Stimulated activated CD4-positive, alpha-beta T cell treated with anti-CD3 and anti-CD28 coated beads, TNF-alpha, amount 100 ng/mL, for 1 hour (primary cell): ENCODE measurements around the gene IZUMO1.

Experiments used
- DNase-seq, 3 donors: peaks; one replicate each; pipeline ENCODE4 v3.0.0-alpha.2; 2020; ENCODE audit warnings: low read depth in 3 of 3, low spot score in 1 of 3

IZUMO1 gene

DNA sequence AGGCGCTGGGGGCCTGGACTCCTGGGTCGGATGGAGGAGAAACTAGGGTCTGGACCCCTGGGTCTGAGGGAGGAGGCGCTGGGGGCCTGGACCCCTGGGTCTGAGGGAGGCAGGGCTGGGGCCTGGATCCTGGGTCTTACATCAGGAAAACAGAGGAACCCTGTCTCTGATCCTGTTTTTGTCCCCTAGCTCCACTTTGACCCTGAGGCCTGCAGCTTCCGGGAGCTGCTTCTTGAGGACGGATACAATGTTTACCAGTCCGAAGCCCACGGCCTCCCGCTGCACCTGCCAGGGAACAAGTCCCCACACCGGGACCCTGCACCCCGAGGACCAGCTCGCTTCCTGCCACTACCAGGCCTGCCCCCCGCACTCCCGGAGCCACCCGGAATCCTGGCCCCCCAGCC is 11.0 kb upstream of the IZUMO1 start:
- DNase-seq = no peak

DNA sequence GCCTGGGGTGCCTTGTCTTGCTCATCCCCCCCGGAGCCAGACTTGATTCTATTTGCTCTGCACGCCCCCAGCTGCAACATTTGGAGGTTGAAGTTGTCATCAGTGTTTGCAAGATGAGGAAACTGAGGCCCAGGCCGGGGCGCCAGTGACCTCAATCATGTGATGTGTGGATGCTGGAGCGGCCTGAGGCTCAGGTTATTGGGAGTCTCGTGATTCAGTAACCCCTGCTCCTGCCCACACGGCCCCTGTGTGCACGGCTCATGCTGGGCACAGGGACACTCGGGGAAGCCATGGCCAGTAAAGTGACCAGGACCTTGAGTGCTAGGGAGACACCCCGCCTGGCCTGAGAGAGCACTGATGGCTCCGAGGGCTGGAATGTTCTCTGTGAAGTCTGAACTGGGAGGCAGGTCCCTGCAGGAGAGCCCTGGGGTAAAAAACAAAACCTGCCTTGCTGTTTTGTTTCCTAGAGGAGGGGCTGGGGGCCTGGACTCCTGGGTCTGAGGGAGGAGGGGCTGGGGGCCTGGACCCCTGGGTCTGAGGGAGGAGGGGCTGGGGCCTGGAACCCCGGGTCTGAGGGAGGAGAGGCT is 10.5 kb upstream of the IZUMO1 start:
- DNase-seq = no peak

DNA sequence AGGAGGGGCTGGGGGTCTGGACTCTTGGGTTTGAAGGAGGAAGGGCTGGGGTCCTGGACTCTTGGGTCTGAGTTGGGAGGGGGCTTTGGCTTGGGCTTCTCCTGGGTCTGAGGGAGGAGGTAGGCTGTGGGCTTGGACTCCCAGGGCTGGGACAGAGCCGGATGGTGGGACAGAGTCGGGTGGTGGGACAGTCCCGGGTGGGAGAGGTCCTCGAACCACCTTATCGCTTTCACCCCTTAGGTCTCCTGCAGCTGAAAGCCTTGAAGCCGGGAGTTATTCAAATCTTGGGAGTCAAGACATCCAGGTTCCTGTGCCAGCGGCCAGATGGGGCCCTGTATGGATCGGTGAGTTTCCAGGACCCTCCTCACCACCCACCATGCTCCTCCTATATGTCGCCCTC is 10.0 kb upstream of the IZUMO1 start:
- no peak for DNase-seq

DNA sequence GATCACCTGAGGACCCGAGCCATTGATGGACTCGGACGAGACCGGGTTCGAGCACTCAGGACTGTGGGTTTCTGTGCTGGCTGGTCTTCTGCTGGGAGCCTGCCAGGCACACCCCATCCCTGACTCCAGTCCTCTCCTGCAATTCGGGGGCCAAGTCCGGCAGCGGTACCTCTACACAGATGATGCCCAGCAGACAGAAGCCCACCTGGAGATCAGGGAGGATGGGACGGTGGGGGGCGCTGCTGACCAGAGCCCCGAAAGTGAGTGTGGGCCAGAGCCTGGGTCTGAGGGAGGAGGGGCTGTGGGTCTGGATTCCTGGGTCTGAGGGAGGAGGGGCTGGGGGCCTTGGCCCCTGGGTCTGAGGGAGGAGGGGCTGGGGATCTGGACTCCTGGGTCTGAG is 9.5 kb upstream of the IZUMO1 start:
- no peak for DNase-seq

DNA sequence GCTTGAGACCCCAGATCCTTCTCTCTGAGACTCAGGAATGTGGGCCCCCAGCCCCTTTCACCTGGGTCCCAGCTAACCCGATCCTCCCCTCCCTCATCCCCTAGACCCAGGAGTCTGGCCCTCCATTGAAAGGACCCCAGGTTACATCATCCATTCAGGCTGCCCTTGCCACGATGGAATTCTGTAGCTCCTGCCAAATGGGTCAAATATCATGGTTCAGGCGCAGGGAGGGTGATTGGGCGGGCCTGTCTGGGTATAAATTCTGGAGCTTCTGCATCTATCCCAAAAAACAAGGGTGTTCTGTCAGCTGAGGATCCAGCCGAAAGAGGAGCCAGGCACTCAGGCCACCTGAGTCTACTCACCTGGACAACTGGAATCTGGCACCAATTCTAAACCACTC is 9.1 kb upstream of the IZUMO1 start:
- no peak for DNase-seq

DNA sequence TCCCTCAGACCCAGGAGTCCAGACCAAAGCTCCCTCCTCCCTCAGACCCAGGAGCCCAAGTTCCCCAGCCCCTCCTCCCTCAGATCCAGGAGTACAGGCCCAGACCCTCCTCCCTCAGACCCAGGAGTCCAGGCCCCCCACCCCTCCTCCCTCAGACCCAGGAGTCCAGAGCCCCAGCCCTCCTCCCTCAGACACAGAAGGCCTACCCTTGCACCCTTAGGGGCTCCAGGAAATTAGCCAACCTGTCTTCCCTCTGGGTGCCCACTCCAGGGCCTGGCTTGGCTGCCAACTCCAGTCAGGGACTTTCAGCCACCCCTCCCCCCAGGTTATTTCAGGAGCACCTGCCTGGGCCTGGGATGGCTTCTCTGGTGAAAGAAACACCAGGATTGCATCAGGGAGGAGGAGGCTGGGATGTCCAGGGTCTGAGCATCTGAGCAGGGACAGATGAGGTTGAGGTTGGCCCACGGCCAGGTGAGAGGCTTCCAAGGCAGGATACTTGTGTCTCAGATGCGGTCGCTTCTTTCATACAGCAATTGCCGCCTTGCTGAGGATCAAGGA is 8.5 kb upstream of the IZUMO1 start, which contains the start of gene FGF21:
TSS of gene FGF21 (plus strand) at position 441 of the 558 bp plus-strand sequence. CDS start 713 bp downstream, outside the sequence.
- DNase-seq = no peak

DNA sequence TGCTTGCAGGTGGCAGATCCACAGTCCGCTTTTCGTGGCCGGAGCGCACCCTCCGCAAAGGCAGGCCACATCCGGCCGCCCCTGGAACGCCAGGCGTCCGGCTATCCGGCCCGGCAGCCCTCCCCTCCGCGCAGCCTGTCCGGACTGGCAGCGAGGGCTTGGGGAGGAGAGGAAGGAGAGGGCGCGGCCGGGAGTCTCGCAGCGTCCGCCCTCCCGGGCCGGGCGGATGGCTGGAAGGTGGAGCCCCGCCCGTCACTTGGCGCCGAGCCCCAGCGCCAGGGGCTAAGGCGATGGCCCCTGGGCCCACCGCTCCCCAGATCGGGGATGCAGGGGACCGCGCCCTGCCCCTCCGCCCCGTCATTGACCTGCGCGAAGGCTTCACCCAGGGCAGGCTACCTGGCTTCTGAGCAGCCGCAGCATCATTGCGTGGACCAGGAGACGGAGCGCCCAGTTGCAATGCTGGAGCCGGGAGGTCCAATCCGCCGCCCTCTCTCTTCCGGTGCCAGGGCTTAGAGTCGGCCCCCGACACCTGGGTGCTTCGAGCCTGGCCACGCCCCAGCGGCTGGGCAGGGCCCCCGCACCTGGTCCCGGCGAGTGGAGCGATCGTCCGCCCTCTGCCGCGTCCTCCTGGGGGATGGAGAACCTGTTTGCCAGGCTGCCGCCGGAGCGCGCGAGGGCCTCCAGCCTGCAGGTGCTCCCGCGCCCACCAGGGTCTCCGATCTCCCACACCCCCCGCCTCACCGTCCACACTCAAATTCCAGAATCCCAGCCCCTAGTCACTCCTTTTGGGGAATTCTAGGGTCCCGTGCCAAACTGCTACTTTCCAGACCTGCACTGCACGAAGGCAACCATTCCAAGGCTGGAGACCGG is 6.0 kb upstream of the IZUMO1 start, which contains the start of gene FUT1:
TSS of gene FUT1 (minus strand) at position 146 of the 870 bp plus-strand sequence. CDS start 1,360 bp downstream, outside the sequence.
- DNase-seq = no peak

DNA sequence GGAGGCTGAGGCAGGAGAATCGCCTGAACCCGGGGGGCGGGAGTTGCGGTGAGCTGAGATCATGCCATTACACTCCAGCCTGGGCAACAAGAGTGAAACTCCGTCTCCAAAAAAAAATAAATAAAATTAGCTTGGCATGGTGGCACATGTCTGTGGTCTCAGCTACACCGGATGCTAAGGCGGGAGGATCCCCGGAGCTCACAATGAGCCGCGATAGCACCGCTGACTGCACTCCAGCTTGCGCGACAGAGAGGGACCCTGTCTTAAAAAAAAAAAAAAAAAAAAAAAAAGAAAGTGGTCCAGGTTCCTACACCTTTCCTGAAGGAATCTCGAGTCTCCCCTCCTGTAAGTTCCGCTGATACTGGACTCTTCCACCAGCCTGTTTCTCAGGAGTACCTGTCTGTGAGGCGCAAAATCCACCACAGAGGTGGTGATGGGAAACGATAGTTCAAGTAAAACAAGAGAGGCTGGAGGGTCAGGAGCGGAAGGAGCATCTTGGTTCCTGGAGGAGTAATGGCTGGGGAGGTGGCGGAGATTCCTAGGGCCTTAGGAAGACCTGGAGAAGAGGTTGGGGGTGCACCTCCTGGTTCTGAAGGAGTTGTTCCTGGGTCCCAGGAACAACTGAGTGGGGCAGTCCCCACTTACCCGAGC is 5.3 kb upstream of the IZUMO1 start:
- no peak for DNase-seq

DNA sequence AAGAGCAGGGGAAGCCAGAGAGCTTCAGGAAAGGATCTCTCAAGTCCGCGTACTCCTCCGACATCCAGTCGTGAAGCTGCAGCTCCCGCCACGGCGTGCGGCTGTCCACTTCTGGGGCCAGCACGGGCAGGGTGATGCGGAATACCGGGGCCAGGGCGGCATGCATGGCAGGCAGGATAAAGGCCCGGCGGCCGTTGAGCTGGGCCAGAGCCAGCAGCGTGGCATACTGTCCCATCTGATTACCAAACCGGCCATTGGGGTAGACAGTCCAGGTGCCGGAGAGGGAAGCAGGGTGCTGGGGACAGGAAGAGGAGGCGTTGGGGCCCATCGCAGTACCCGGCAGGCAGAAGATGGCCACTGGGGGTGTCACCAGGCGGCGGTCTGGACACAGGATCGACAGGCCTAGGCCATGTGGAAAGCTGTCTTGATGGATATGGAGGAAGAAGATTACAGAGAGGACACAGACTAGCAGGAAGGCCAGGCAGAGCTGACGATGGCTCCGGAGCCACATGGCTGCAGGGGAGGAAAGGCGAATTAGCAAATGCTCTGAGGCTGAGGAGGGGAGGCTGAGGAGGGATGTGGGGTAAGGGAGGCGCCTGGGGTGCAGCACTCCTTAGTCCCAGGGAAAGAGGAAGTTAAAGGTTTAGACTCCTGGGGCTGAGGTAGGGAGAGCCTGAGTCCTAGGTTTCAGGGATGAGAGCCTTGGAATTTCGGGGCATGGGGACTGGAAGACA is 4.2 kb upstream of the IZUMO1 start:
- DNase-seq = no peak

DNA sequence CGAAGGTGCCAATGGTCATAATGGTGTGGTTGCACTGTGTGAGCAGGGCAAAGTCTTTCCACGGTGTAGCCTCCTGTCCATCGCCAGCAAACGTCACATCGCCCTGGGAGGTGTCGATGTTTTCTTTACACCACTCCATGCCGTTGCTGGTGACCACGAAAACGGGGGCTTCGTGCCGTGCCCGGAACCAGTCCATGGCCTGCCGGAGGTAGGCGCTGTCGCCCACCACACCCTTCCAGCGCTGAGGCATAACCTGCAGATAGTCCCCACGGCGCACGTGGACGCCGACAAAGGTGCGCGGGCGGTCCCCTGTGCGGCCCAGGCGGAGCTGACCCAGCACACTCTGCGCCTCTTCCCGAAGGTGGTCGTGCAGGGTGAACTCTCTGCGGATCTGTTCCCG is 3.6 kb upstream of the IZUMO1 start:
- DNase-seq = no peak

DNA sequence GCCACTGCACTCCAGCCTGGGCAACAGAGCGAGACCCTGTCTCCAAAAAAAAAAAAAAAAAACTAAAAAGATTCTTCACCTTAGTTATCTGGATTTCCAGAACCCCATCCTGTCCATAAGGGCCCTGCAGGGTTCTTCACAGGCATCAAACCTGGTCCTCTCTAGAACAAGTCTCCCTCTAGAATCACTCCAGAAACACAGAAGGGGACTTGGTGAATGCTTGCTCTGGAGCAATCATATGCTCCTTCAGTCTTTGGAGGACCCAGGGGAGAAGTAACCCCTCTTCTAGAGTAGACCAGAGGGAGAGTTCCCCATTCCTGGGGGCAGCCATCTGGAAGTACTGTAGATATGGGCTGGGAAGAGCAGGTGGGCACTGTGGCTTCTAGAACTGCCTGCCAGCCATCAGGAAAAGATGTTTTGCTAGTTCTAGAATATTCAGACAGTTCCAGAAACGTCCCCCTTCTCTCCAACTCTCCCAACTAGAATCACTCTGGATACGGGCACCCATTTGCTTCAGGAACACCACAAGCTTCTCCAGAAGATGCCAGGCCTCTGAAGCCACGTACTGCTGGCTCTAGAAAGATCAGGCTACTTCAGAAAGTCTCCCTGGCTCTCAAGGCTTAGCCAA is 3.0 kb upstream of the IZUMO1 start:
- DNase-seq = no peak

DNA sequence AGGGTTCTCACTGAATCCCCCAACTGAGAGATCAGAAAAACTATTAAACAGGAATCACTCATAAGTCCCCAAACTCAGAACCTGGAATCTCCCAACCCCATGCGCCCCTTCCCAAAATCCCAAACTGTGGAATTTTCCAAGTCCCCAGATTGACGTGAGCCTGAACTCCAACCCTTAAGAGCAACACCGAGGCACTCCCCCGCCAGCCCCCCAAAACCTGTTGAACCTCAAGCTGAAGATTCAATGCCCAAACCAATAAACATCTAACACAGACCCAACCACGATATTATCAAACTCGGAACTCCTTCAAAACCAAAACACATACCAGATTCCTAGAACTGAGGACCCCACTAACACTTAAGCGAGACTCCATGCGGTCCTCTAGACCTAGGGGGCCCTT is 599 bp downstream of the IZUMO1 start:
- DNase-seq = no peak

DNA sequence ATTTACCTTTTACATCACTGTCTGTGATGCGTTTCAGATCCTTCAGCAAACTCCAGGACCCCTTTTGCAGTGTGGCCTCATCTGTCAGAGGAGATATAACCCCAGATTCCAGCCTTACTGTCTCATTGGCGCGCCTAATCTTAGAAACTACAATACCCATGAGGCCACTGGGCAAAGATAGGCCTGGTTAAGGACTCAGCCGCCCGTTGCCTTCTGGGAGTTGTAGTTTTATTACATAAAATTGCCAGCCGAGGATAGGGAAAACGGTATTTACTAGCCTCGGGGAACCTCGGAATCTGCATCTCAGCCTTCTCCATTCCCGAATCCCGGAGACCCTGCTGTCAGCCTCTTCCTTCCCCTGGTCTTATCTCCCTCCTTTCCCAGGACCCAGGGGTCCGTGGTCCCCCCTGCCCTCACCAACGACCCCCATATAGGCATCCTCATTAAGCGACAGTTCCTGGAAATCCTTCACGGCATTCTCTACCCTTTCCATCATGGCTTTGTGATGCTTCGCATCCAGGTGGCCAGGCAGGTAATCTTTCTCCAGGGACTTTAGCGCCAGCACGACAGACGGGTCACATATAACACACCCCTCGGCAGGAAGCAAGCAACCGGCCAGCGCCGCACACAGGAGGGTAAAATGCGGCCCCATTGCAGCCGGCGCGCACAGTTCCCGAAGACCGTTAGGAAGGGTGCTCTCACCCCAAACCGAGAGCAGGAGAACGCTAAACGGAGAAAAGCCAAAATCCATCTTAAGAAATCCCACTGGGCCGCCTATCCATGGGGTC is 1.3 kb downstream of the IZUMO1 start:
- DNase-seq = no peak

DNA sequence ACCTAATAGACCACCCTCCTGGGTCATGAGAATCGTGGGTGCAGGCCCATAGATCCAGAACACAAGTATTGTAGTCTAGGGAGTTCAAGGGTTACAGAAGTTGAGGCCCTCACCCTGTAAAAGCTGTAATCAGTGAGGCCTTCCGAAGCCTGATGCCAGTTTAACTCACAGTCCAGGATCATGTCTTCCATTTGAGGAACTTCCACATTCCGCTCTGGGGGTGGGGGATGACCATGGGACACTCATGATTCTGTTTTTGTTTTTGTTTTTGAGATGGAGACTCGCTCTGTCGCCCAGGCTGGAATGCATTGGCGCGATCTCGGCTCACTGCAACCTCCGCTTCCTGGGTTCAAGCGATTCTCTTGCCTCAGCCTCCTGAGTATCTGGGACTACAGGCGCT is 4.6 kb downstream of the IZUMO1 start:
- no peak for DNase-seq

DNA sequence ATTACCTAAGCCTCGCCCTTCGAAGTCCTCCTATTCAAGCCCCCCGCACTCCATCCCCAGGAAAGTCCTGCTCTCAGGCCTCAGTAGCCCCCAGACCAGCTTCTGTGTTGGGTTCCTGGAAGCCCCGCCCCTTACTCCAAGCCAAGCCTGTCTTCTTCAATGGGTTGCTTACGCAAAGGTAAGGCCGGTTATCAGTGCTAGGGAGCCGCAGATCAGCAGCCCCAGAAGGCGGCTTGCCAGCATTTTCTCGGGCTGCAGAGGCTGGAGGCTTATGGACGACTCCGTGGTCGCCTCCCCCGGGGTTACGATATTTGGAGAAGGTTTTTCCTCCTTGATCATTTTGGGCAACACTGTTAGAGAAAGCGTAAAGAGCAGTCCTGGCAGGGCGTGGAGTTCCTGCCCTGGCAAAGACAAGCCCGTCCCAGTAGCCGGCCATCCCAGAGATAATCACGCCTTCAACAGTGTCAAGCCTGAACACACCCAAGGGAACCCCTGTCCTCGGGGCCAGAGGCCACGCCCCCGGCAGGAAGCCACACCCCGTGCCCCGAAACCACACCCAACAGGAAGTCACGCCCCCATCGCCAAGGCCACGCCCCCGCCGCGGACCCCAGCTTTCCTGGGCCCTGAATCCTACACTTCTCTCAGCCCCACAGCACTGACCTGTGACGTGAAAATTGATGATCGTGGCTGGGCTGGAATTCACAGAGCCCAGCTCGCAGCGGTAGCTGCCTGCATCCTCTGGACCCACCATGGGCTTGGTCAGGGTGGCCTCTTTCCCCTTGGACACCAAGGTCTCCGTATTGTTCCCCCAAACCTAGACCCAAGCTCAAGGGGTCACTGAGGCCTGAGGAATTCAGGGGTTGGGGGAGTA is 5.3 kb downstream of the IZUMO1 start:
- no peak for DNase-seq

DNA sequence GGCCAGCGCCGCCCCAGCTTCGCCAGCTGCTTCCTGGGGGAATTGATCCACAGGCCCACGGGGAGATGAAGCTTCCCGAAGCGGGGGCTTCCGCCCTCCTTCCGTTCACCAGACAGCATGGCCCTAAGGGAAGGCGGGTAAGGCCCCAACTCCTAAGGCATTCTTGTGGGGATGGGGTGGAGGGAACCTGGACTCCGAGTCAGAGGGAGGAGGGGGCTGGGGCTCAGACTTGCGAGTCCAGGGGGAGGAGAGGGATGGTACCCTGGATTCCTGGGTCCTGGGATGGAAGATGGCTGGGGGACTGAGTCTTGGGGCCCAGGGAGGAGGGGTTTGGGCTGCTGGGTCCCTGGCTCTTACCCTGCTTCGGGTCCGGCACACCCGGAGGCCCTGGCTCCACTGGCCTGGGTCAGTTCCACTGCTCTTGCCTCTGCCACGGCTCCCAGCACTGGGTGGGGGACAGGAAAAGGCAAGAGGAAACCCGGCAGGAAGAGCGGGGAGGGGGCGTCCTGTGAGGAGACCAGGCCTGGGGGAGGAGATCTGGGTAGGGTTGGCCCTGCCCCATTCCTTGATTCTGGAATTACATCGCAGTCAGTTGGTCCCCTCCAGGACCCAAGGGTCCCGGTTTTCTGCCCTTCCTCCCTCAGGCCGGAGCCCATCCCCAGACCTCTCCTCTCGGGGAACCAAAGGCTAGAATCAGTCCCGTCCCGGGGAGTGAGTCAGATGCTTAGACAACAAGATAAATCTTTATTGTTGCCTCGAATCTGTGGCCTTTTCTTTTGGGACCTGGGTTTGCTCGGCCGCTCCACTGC is 6.3 kb downstream of the IZUMO1 start, which contains the start of gene RASIP1:
TSS of gene RASIP1 (minus strand) at position 447 of the 809 bp plus-strand sequence. CDS start at position 119, 328 bp downstream.
- DNase-seq = no peak

DNA sequence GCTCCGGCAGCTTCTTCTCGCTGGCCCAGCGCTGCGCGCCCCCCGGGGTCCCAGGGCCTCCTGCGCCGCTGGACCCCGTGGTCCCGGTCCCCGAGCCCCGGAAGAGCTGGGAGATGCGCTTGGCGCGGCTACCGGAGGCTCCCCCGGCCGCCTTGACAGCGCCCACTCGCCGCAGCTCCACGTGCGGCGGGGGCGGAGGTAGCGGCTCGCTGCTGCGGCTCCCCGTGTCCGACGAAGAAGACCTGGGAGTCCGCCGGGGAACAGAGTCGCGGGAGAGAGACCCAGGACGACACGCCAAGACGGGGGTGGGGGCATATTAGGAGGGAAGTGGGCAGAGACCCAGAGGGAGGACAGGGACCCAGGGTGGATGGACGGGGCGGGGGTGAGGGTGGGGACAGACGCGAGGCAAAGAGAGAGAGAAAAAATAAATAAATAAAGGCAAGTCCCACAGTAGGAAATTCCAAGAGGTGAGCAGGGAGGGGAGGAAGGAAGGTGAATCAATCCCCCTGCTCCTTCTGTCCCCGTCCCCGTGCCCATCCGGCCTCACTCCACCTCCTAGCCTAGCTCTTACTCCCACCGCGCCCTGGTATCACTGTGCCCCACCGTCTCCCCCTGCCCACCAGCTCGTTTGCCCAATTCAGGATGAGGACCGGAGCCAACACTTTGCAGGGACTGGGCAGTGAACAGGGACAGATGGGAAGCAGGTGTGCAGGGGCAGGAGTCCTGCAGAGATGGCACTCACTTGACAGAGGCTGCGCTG is 7.1 kb downstream of the IZUMO1 start:
- no peak for DNase-seq
